ENCODE data around the gene EEF1AKMT4.

DNA sequence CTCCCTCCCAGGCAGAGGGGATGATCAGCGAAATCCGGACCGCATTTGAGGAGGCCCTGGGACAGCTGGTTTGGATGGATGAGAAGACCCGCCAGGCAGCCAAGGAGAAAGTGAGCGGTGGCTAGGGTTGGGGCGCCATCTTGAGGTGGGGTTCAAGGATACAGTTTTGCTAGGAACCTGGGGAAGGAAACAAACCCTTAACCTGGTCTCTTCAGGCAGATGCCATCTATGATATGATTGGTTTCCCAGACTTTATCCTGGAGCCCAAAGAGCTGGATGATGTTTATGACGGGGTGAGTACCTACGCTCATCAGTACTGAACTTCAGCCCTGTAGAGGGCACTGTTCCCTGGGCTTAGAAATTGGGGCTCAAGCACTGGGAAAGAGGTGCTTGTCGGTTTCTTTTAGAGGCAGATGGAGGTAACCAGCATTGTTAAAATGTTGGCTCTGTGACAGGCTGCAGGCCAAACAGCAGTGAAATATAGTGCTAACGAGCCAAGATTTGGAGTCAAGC lies 40.0 kb downstream of the EEF1AKMT4 start:
- TF ChIP-seq, protein P1, sequence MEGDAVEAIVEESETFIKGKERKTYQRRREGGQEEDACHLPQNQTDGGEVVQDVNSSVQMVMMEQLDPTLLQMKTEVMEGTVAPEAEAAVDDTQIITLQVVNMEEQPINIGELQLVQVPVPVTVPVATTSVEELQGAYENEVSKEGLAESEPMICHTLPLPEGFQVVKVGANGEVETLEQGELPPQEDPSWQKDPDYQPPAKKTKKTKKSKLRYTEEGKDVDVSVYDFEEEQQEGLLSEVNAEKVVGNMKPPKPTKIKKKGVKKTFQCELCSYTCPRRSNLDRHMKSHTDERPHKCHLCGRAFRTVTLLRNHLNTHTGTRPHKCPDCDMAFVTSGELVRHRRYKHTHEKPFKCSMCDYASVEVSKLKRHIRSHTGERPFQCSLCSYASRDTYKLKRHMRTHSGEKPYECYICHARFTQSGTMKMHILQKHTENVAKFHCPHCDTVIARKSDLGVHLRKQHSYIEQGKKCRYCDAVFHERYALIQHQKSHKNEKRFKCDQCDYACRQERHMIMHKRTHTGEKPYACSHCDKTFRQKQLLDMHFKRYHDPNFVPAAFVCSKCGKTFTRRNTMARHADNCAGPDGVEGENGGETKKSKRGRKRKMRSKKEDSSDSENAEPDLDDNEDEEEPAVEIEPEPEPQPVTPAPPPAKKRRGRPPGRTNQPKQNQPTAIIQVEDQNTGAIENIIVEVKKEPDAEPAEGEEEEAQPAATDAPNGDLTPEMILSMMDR (conservative IDR thresholded peaks at IDR 0.05 in 1 of 2, IDR thresholded peaks at IDR 0.05 in 1 of 2; ENCODE audit: low read depth in 1 of 2, low read length in 2 of 2): peak; percentile 62 to 72
- no peak for TF ChIP-seq EZH2 (IDR thresholded peaks at IDR 0.05; ENCODE audit: low read length, missing control alignments)
